KBM-7 (cell line): Measurements from ENCODE around the gene MEIS3.

Source experiments
- DNase-seq: peaks from one replicate; pipeline ENCODE4 v3.0.0-alpha.2; 2015
- in situ Hi-C: fragments of 300-500 bp; cut with MboI; formaldehyde crosslinking; loops from 2 replicates; pipeline ENCODE4 v1.14.3; 2020; ENCODE audit warnings: low sequenced_read_pairs, low pct_unique_long_range_greater_than_20kb, mixed read lengths

The MEIS3 gene

DNA sequence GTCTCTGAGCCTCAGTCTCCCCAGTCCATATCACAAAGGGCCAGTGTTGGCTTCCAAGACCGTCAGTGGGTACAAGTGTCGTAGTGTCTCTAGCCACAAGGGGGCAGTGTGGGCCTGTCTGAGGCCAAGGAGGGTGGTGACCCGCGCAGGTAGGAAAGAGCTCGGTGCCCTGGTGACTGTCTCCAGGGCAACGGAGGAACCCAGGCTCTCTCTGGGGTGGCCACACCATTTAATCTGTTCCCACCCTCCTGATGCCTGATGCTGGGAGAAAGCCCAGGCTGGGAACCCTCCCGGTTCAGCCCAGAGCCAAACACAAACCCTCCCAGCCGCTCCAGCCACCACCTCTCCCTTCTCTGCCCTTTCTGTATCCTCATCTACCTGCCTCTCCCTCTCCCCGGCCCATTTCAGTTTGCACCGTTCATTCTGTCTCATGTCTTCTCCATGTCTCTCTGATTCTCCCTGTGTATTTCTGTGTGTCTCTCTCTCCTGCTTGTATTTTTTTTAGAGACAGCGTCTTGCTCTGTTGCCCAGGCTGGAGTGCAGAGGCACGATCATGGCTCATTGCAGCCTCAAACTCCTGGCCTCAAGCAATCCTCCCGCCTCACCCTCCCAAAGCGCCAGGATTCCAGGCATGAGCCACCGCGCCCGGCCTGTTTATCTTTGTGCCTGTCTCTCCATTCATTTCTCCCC, 17.5 kb upstream of the MEIS3 start:
- in situ Hi-C loops = loop anchor here (10.0 kb wide), 1 partner anchor 258 kb away; no protein-coding TSS in a partner anchor

DNA sequence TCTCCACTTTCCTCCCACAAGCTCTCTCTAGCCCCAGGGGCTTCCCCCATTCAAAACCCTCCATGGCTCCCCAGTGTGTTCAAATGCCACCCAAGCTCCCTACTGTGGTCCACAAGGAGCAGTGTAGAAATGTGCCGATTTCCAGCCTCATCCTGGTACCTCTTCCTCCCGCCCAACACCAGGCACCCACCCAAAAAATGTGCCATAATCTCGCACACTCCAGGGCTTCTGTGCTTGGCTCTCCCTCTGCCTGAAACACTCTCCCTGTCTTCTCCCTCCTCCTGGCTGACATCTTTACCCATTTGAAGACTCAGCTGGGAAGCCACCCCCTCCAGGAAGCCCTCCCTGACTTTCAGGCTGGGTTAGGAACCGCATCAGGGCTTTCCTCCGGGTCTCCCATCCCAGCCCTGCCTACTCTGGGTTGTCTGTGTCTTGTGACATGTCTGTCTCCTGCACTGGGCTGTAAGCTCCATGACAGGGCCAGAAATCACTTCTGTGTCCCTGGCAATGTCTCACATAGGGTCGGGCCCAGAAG, 16.6 kb upstream of the MEIS3 start:
- DNase-seq = no peak
- in situ Hi-C loops = loop anchor here (10.0 kb wide), 1 partner anchor 259 kb away; no protein-coding TSS in a partner anchor

More for the DNA sequence above, 17.5 kb upstream of the MEIS3 start:
- DNase-seq = peak; percentile 73

DNA sequence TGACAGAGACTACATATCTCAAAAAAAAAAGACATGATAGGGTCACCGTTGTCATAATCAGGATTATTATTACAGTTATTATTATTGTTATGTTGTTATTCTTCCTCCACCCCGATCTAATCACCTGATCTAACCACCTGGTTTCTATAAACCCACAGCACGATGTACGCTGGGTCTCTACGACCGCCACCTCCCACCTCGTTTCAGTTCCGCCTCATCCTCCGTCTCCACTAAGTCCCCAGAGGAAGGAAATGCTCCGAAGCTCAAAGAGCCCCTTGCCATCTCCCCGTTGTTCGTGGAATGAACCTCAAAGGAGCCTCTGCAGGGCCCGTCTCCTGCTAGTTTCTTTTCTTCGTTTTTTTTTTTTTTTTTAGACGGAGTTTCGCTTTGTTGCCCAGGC, 15.9 kb upstream of the MEIS3 start:
- in situ Hi-C loops = loop anchor here (10.0 kb wide), 1 partner anchor 260 kb away; no protein-coding TSS in a partner anchor

DNA sequence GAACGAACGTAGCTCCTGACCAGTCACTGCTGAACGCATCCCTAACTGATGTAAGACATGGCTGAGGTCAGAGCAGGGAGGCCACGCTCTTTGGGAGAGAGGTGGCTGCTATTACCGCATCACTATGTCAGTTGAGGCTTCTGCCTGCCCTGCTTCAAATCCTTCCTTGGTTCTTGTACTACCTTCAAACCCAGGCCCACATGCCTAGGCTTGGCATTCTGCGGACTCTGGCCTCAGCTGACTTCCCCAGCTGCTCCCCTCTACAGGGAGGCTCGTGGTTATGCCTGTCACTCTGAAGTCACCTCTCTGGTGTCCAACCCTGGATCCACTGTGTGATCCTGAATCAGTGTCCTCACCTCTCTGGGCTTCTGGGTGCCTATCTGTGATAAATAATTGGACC, 14.8 kb upstream of the MEIS3 start:
- in situ Hi-C loops = loop anchor here (10.0 kb wide), 1 partner anchor 261 kb away; no protein-coding TSS in a partner anchor
- no peak for DNase-seq

More for the DNA sequence above, 15.9 kb upstream of the MEIS3 start:
- DNase-seq = no peak

DNA sequence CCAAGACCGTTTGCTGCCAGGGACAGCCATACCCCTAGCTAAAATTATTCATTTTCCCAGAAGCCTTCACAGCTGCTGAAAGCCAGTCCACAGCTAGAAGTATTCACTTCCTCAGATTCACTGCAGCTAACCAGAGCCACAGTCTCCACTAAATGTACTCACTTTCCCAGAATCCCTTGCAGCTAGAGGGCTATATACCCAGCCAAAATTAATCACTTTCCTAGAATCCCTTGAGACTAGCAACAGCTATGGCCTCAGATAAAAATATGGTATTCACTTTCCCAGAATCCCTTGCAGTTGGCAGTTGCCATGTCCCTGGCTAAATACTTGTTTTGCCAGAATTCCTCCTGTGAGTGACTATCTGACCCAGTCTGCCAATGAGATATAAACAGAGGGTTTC, 13.8 kb upstream of the MEIS3 start:
- DNase-seq = peak; percentile 62

DNA sequence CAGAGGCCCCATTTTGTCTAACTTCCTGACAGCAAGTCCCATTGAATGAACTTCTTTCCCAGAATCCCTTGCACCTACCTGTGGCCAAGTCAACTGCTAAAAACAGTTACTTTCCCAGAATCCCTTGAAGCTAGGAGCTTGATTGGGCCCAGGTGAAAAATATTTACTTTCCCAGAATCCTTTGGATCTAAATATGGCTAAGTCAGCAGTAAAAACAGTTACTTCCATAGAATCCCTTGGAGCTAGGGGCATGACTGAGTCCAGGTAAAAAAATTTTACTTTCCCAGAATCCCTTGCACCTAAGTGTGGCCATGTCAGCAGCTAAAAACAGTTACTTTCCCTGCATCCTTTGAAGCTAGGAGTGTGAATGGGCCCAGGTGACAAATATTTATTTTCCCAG, 13.2 kb upstream of the MEIS3 start:
- no peak for DNase-seq
- in situ Hi-C loops = loop anchor here (10.0 kb wide), 1 partner anchor 262 kb away; no protein-coding TSS in a partner anchor

More for the DNA sequence above, 13.8 kb upstream of the MEIS3 start:
- in situ Hi-C loops = loop anchor here (10.0 kb wide), 1 partner anchor 262 kb away; no protein-coding TSS in a partner anchor

DNA sequence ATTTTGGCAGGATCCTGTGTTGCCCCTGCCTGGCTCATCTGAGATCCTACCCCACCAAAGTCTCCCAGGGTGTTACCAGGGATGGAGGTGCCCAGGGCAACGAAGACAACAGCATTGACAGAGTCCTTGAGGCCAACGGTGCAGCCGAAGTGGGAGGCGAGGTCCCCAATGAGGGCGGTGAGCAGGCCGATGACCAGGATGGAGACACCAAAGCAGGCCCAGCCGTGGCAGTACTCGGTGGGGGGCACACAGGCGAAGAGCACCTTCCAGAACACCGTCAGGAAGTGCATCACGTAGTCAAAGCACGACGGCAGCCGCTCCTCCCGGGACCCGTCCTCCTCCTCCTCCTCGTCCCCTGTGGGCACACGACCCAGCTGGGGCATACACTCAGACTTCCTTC, 12.8 kb upstream of the MEIS3 start:
- in situ Hi-C loops = loop anchor here (10.0 kb wide), 1 partner anchor 263 kb away; no protein-coding TSS in a partner anchor
- no peak for DNase-seq

DNA sequence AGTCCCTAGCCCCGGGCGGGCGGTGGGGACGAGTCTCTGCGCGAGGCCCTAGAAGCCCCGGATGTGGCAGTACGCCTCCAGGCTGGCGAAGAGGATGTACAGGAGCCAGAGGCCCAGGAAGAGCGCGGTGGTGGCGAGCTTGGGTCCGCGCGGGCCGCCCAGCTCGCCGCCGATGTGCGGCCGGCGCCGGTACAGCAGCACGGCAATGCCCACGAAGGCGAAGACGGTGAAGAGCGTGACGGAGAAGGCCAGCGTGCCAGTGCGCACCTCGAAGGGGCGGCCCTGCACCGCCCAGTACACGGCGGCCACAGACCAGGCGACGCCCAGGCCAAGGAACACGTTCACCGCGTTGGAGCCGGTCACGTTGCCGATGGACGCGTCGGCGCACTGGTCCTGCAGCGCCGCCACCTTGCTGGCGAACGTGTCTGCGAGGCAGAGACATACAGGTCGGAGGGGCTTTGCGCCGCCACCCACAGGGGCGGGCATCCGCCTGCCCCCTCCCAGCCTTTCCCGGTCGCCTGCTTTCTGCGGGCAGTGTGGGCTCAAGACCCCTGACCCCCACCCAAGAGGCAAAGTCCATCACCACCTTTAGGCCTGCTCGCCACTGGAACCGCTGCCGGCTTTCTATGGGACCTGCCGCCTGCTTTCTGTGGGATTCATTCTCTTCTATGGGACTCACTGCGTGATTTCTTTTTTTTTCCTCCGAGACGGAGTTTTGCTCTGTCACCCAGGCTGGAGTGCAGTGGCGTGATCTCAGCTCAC, 10.9 kb upstream of the MEIS3 start:
- no peak for DNase-seq
- in situ Hi-C loops = loop anchor here (10.0 kb wide), 1 partner anchor 265 kb away; no protein-coding TSS in a partner anchor

DNA sequence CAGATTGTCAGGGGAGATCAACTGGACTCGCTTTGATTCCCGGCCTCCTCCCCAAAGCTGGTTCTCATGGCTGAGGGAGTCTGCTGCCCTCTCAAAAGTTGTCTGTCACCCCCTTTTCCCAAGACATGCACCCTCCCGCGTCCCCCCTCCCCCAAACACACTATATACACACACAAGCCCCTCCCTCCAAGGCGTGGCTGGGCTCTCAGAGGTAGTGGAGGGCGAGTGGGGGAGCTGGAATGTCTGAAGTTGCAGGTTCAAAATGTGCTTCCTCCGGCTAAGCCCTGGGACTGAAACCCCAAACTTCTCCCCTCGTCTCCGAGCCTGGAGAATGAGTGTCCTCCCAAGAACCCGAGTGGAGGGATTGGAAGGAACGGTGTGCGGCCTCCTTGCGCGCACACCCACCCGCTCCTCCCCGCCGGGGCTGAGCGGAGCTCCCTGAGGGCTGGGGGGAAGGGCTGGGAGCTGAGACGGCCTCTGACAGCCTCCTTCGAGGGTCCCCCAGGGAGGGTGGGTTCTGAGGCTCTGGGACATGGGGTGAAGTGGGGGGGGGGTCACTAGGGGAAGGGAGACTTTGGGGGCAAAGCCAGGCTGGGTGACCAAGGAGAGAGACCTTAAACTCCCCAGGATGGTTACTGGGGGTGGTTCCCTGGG, 9.9 kb upstream of the MEIS3 start:
- in situ Hi-C loops = no loop called here

DNA sequence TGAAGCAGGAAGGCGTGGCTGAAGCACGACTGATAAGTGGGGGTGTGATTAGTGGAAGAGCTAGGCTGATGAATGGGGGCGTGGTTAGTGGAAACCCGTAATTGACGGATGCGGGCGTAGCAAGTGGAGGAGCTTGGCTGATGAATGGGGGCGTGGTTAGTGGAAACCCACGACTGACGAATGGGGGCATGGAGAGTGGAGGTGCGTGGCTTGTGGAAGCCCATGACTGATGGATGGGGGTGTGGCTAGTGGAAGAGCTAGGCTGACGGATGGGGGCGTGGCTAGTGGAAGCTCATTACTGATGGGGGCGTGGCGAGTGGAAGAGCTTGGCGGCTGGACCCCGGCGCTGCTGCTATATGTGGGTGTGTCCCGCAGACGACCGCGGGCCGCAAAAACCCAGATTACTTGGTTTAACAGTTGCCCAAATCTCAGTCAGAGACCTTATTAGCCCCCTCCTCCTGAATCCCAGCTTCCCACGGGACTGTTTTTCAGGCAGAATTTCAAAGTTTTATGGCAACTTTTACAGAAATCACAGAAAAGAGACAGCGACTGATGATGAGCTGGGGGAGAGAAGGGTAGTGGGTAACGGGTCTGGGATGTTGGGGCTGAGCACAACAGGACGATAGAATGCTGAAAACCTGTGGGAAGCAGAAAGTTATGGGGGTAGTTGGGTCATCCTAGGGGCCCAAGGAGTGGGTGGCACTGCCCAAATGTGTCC, 9.0 kb upstream of the MEIS3 start:
- DNase-seq = peak; percentile 92
- in situ Hi-C loops = no loop called here

More for the DNA sequence above, 9.9 kb upstream of the MEIS3 start:
- DNase-seq = no peak

DNA sequence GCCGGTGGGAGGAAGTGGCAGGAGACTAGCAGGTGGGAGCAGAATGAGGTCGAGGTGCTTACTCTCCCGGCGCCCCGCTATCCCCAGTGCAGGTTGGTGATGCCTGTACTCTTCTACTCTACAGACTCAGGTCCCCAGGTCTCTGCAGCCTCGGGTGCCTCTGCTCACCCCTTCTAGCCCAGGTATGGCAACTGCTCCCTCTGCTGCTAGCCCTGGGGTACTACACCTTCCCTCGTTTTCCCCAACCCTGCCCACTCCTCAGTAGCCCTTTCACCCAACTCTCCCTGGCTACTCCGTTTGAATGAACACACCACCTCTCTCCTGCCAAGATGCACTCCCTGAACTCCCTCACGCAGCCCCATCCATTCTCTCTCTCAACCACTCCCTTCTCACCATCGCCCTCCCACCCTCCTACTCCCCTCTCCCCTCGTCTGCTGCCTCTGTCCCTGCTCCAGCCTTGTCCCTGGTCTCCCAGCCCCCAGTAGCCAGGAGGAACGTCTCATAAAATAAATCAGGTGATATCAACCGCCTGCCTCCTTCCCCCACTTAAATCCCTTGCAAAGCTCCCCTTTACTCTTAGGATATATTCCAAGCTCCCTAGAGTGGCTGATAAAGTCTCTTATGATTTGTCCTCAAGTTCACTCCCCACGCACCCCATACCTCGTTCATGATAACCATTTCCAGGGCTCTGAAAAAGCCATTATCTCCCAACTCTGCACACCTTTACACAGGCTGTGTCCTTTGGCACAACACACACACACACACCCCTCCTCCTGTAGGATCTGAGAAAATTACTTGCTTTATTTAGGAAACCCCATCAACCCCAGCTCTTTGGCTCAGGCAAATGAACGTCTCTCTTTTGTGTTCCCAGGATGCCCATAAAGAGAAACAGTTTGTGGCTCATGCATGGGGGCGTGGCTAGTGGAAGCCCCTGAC, 8.2 kb upstream of the MEIS3 start:
- in situ Hi-C loops = no loop called here
- peak; percentile 85 for DNase-seq

DNA sequence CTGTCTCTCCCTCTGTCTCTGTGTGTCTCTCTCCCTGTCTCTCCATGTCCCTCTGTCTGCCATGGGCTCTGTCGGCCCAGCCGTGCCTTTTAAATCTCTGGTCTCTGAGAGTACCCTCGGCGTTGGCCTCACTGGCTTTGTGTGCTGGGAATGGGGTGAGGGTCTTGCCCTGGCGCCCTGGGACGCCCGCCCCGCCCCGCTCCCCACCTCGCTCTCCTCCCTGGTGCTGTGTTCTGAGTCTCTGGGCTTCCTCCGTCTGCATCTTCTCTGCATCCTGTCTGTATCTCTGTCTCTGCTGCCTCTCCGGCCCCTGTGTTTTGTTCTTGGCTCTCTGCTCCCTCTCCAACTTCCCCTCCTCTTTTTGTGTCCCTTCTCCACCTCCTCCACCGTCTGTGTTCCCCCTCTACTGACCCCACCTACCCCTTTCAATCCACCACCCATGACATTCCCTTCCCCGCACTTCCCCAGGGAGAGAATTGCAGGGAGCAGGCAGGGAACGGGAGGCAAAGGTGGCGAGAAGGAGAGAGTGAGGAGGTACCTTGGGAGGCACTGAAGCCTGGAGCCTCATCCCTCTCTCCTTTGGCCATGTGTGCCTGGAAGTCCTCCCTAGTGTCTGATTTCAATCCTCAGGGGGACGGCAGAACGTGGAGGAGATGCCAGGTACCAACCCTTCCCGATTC, 4.0 kb upstream of the MEIS3 start:
- no peak for DNase-seq
- in situ Hi-C loops = no loop called here

DNA sequence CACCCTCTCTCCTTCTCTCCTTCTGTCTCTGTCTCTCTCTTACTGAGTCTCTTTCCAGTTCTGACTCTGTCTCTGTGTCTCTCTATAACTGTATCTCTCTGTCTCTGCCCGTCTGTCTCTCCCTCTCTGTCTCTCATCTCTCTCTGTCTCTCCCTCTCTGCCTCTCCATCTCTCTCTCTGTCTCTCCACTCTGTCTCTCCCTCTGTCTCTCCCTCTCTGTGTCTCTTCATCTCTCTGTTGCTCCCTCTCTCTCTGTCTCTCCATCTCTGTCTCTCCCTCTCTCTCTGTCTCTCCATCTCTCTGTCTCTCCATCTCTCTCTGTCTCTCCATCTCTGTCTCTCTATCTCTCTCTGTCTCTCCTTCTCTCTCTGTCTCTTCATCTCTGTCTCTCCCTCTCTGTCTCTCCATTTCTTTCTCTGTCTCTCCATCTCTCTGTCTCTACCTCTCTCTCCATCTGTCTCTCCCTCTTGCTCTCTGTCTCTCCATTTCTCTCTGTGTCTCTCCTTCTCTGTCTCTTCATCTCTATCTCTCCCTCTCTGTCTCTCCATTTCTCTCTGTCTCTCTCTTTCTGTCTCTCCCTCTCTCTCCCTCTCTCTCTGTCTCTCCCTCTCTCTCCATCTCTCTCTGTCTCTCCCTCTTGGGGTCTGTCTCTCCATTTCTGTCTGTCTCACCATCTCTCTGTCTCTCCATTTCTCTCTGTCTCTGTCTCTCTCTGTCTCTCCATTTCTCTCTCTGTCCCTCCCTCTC, 3.3 kb upstream of the MEIS3 start:
- in situ Hi-C loops = no loop called here
- DNase-seq = no peak

DNA sequence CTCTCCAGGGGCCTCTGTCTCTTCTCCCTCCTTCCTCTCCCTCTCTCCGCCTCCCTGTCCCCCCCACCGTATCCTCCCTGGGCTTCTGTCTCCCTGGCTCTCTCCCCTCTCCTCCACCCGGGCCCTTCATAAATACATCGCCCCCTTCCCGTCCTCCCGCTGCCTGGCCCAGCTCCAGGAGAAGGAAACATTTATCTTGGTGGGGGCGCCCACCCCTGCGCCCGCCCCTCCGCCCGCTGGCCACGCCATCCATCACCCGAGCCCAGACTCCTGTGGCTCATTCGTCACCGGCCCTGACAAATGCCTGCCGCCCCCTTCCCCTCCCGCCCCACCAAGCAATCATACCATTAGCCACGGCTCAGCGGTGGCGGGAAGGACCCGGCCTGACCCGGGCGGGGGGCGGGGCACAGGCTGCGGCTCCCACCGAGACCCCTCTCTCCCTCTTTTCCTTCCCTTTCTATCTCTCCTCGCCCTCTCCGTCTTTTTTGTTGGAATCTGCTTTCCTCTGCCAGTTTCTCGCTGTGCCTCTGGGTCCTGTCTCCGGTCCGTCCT, 2.6 kb upstream of the MEIS3 start:
- no peak for DNase-seq
- in situ Hi-C loops = no loop called here

DNA sequence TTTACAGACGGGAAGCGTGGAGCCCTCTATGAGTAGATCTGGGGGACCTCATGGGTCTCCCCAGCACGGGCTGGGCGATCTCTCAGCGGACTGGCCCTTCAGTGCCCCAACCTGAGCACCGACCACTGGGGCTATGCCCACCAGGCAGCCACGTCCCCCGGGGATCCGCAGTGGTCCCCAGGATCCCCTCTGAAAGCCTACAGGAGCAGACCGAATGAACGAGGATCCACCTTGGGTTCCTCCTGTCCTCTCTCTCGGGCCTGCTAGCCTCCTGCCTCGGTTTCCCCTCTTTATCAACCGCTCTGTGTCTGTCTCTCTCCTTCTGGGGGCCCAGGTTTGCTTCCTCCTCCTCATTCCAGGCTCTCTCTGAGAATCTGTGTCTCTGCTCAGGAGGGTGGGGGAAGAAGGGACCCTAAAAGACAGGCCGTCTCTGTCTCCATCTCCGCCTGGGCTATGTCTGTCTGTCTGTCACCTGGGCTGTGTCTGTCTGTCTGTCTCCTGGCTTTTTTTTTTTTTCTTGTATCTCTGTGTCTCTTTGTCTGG, 2.0 kb upstream of the MEIS3 start:
- DNase-seq = no peak
- in situ Hi-C loops = no loop called here

DNA sequence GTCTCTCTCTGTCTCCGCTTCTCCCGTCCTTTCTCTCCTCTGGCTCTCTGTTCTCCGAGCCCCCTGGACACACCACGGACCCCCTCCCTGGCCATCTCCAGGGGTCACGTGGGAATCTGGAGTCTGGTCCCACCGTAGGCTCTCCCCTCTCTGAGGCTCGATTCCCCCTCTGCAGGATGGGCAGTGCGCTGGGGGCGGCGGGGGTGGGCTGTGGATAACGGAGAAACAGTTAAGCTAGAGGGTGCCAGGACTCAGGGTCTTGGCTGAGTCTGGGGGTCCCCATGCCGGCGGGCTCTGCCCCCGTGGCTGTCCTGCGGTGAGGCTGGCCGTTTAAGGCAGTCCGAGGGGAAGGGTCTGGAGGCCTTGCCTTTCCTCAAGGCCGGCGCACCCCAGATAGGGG, 462 bp upstream of the MEIS3 start:
- in situ Hi-C loops = no loop called here
- DNase-seq = no peak
